HG02623 (cell line): ENCODE measurements around the gene DCST2.
A peak's percentile ranks its signal among the peaks of the same experiment; 100 is the strongest.

Source experiments
- ATAC-seq: cut with Tn5 transposase; IDR thresholded peaks from one replicate; pipeline ENCODE4 v1.9.1; 2021; ENCODE audit warnings: moderate library complexity; ENCODE audit not compliant: unreplicated experiment

DCST2 gene

DNA sequence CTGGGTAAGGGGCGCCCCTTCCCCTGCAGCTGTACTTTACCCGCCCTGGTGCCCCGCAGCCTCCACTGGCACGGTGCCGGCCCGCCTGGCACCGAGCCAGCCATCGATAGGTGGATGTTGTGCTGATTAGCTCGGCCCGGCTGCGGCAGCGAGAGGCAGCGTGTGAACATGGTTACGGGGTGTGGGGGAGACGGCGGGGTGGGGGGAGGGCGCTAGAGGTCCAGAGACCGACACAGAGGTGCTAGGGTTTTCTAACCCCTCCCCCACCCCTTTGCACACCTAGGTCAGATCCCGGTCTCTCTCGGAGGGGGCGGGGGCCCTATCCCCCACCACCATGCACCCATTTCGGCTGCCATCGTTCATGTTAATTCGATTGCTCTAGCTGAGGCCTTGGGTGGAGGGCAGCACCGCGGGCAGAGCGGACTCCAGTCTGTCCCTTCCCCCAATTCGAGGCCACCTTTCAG, 36.6 kb upstream of the DCST2 start:
- ATAC-seq: no peak

DNA sequence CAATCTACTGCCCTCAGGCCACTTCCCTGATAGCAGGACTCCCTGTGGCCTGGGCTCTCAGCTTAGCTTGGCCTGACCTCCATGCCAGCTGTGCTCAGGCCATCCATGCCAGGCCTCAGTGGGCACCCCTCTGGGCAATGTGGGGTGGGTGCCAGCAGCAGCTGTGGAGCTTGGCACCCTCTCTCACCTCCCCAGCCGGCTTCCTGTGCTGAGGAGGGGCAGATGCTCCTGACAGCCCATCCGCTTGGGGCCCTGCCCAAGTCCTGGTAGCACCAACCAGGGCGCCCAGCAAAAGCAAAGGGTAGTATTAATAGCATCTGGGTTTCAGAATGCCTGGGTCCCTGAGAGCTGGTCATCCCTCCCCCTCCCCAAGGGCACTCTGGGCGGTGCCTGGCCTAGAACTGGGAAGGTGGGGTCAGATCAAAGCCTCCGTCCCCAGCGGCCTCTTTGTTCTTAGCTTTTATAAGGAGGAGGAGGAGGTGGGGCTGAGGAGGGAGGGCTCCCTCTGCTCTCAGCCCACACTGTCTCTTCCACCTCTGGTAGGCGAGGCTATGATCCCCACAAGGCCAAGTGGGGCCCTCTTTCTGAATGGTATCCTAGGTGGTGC, 36.1 kb upstream of the DCST2 start:
- no peak for ATAC-seq

DNA sequence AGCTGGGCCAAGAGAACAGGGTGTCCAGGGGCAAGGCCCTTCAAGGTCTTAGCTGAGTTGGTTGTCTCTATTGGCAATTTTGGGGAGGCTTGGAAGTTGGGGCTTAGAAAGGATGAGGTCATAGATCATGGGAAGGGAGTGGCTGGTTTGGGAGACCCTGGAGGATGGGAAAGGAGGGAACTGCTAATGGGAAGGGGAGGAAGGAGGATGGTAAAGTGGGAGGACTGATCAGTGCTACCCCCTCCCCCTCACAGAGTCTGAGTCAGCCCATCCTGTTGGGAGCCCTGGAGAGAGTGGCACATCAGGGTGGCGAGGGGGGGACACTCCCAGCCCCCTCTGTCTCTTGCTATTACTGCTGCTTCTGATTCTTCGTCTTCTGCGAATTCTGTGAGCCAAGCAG, 35.0 kb upstream of the DCST2 start:
- ATAC-seq: no peak

DNA sequence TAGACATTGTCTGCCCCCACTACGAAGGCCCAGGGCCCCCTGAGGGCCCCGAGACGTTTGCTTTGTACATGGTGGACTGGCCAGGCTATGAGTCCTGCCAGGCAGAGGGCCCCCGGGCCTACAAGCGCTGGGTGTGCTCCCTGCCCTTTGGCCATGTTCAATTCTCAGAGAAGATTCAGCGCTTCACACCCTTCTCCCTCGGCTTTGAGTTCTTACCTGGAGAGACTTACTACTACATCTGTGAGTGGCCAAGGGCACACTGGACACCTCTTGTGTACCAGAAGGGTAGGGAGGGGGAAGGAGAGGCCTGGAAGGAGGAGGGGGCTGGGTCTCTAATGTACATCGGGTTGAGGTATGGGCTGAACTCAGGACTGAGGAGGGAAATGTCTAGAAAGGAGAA, 33.2 kb upstream of the DCST2 start:
- ATAC-seq: no peak

DNA sequence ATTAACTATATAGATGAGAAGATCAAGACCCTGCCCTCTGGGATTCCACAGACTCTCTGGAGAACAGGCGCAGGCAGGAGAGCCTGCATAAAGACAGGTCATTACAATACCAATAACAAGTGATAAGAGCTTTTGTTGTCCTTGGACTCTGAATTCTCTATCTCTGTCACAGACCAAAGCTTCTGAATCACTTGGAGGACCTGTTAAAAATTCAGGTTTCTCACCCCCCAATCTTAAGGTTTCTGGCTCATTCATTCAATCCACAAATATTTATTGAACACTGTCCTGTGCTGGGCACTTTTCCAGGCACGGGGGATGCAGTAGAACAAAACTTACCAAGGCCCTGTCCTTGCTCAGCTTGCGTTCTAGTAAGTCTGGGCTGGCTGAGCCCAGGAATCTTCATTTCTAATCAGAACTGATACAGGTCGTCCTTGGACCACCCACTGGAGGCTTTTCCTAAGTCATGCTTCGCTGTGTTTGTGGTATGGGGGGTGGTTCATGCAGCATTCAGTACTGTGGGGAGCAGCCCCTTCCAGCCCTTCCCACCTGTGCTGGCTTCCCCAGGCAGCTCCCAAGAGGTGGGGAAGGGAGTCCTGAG, 31.4 kb upstream of the DCST2 start:
- ATAC-seq: no peak

DNA sequence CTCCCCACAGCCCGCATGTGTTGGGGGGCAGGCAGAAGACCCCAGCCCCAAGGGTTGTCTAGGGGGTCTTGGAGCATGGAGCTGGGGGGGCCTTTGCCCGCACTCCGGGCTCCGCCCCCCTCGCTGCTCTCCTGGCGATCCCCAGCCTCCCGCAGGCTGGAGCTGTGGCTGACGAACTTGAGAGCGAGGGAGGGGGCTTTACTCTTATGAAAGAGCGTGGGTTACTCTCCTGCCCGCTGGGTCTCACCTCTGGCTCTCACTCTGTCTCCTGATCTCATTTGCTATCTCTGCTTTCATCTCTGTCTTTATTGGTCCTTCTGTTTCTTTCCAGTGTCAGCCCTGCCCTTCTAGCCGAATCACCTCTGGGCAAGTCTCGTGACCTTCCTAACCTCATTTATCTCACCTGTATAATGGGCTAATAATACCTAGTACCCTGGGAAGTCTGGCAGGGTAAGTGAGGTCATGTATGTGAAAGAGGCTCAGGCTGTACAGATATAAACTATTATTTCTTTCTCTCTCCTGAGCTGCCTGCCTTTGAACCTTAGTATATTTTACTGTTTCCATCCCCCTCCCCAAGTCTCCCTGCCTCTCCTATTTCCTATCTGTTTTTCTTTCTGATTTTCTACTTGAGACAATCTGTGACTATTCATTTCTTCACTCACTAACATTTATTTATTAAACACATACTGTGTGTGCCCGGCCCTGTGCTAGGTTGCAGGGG, 30.7 kb upstream of the DCST2 start:
- ATAC-seq: no peak

DNA sequence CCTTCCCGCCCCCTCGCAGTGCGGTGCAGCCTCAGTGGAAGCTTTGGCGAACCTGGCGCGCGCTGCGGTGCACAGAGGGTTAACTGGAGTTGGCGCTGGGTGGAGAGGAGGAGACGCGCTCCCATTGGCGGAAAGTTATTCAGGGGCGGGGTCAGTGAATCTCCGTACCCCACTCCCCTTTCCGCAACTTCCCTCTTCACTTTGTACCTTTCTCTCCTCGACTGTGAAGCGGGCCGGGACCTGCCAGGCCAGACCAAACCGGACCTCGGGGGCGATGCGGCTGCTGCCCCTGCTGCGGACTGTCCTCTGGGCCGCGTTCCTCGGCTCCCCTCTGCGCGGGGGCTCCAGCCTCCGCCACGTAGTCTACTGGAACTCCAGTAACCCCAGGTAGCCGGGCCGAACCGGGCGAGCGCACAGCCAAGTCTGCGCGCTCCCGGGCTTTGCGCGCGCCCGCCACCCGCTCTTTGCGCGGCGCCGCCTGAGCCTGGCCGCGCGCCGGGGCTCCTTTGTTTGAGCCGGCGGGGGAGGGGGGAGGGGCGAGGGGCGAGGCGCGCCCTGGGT, 30.0 kb upstream of the DCST2 start, which contains the start of gene EFNA4:
Gene EFNA4, plus strand, starts transcription at position 191 of the 561 bp plus-strand sequence. Its CDS starts 84 bp downstream, at position 275.
- peak; percentile 57 for ATAC-seq

DNA sequence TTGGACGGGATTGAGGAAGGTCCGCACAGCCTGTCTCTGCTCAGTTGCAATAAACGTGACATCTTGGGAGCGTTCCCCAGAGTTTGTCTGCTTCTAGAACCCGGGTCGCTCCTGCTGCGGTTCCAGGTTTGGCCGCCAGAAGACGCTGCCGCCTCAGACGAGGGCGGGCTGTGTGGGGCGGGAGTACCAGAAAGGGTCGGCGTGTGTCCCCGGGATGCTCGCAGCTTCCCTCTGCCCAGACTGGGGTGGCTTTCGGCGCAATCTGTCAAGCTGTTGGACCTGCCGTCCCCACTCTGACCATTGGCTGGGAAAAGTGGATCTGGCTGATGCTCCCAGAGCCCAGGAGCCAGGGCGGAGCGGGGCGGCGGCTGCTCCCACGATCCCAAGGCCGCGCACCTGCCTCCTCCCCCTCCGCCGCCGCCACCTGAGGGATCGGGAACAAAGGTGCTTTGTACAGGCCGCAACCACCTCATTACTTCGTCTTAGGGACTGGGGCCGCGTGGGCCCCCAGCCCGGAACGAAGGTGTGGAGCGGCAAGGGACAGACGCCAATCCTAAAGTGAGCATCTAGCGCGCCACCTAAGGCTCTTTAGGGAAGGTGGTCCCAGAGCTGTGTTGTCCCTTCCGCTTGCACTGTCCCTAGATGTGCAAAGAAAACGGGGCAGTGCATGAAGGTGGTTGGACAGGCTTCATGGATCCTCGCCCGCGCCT, 29.3 kb upstream of the DCST2 start:
- peak; percentile 12 for ATAC-seq

DNA sequence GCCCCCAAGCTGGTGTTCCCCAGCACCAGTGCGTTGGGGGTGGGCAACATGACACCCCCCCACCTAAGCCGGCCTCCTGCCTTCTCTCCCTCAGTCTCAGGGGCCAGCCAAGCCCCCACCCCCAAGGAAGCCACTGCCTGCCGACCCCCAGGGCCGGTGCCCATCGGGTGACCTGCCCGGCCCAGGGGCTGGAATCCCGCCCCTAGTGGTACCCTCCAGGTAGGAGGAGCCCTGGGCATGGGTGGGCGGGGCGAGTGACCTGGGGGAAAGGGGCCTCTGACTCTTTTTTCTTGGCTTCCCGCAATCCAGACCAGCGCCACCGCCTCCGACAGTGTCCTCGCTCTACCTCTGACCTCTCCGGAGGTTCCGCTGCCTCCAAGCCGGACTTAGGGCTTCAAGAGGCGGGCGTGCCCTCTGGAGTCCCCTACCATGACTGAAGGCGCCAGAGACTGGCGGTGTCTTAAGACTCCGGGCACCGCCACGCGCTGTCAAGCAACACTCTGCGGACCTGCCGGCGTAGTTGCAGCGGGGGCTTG, 28.6 kb upstream of the DCST2 start:
- ATAC-seq: no peak

DNA sequence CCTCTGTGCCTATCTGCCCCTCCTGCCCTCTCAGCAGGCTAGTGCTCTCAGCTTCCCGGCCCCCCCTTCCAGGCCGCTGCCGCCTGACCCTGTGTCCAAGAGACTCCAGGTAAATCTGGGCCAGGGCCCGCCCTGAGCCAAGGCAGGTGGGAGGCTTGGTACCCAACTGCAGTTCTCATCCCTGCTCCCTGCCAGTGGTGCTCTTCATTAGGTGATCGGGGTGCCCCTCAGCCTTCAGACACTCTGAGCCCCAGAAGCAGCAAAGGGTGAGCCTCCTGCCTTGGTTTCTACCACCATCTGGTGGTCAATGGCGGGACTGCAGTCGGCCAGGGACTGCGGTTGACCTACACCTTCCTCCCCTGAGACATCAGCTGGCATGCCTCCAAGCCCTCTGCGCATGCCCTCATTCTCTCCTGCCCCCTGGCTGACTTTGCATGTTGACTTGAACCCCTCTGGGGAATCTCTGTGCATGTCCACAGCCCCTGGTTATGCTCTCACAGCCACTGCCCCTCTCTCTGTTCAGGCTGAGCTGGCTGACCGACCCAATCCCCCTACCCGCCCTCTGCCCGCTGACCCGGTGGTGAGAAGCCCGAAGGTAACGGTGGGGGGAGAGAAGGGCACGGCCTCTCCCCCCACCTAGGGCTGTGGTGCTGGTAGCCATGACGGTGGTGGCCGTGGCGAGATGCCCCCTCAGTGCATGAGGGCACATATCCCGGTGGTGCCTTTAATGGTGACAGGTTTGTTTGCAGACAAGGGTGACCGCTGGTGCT, 28.0 kb upstream of the DCST2 start:
- no peak for ATAC-seq

DNA sequence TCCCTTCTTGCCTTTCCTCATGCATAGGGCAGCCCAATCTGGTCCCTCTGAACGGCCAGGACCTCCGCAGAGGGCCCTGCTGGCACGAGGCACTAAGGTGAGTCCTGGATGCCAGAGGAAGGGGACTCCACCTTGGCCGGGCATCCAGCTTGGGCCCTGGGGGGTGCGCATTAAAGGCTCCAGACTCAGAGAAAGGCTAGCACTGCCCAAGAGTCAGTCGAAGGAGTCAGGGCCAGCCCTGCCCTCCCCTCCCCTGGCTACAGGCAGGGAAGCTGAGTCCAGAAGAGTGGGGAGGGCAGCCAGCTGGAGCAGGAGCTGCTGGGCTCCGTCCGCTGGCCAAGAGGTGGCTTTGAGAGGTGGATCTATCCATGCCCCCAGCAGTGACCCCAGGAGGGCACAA, 27.2 kb upstream of the DCST2 start:
- no peak for ATAC-seq

DNA sequence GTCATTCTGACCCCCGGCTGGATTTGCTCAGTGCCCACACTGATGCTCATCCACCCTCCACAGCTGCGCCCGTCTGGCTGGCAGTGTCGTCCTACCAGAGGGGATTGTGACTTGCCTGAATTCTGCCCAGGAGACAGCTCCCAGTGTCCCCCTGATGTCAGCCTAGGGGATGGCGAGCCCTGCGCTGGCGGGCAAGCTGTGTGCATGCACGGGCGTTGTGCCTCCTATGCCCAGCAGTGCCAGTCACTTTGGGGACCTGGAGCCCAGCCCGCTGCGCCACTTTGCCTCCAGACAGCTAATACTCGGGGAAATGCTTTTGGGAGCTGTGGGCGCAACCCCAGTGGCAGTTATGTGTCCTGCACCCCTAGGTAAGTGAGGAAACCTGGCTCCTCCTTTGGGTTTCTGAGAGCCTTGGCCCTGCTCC, 24.2 kb upstream of the DCST2 start:
- ATAC-seq: no peak

DNA sequence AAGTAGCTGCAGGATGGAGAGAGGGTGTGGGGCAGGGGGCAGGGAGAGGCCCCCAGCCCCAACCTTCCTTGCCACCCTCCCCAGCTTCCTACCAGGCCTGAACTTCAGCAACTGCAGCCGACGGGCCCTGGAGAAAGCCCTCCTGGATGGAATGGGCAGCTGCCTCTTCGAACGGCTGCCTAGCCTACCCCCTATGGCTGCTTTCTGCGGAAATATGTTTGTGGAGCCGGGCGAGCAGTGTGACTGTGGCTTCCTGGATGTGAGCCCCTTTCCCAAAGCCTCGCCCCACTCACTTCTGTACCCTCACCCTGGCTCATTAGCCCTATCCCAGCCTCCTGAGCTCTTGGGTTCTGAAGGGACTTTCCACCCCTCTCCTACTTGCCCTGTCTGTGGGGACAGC, 23.5 kb upstream of the DCST2 start:
- ATAC-seq: no peak

DNA sequence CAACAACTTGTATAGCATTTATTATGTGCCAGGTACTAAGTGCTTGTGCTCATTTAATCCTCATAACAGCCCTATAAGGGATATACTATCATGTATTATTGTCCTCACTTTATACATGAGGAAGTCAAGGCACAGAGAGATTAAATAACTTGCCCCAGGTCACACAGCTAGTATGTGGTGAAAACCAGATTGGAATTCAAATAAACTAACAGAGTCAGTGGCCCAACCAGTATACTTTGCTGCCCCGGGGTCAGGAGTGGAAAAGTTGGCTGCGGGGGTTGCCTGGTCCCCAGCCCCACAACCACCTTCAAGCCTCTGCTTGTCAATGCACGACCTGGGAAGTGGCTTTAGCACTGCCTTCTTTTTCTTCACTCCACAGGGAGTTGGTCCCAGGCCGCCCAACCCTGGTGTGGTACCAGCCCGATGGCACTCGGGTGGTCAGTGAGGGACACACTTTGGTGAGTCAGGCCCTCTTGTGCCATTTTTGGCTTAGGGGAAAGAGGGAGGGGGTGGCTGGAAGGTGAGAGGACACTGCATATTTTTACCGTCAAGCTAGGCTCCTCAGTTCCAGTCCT, 20.0 kb upstream of the DCST2 start:
- no peak for ATAC-seq

DNA sequence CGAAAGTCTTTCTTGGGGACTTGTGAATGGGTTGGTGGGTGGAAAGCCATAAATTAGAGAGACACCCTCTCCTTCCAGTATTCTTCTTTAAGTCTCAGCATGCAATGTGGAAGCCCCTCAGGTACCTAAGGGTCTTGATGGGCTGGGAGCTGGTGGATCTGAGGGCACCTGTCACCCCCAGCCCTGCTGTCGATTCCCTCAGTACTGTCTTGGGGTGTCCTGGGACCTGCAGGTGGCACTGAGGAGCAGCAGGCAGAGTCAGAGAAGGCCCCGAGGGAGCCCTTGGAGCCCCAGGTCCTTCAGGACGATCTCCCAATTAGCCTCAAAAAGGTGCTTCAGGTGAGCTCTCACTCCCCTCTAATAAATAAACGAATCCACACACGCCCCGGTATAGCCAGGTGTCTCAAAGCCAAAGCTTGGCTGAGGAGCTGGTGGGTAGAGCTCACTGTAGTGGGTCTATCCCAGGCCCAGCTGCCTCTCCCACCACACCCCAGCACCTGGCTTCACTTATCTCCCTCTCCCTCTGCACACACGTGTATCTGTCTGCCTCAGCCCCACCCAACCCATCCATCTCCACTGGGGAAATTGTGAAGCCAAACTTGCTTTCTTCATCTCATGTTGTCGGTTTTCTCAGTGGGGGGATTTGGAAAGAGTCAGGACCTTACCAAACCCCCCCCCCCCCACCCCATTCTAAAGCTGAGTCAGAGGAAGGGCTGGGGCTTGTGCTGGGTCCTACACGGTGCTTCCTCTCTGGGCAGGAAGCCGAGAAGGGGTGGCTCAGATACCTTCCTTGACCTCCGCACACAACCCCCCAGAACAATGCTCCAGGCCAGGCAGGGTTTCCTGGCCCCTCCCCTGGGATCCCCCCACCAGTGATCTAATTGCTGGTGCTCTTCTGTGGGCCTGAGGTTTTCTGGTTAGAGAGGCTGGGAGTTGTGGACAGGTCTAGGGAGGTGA, 19.1 kb upstream of the DCST2 start:
- ATAC-seq: no peak

DNA sequence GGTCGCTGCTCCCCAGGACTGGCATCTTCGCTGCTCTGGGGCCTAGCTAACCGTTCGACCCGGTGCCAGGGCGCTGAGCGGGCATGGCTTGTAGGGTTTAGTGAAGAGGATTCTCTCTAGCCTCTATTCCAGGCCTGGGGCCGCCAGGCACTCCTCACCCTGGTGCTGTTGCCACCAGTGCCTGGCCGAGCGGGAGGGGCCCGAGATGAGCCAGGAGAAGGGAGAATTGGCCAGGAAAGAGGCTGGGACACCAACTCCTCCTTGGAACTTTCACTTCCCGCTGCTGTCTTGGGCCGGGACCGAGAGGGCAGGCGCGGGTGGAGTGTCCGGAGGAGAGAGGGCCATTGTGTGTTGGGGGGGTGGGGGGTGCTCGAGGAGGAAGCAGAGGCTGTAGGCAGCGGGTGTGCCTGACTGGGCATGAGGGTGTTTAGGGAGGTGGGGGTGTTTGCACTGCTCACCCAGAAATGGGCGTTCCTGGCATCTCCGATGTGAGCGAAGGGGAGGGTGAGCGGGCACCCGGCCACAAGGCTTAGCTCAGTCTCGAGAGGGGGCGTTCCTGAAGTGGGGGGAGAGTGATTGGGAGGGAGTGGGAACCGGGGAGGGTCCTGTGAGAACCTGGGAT, 18.3 kb upstream of the DCST2 start:
- ATAC-seq: no peak

DNA sequence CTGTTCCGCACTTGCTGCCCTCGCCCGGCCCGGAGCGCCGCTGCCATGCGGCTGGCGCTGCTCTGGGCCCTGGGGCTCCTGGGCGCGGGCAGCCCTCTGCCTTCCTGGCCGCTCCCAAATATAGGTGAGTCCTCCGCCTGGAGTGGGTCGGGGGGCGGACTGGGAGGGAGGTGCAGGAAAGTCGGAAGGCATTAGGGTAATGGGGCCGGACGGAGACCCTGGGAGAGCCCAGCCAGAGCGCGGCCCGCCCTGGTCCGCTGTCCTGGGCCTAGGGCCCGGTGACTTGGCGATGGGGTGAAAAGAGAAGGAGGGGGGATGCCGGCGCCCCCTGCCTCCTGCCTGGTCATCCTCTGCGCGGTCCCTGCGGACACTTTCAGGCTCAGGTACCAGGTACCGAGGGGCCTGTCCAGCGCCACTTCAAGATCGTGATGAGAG, 17.8 kb upstream of the DCST2 start:
- peak; percentile 27 for ATAC-seq
